ENCODE results near the gene RNF19B.

- TF ChIP-seq CTCF (IDR thresholded peaks at IDR 0.05) (no peak), POLR2A (IDR thresholded peaks at IDR 0.05) (no peak), EP300 (IDR thresholded peaks at IDR 0.05) (no peak)
Measured at GRCh38 chr1:32903991-32904785, 60.4 kb downstream of the RNF19B start.

Measured in tibial nerve (tissue), 4 donors.